ENCODE results near the gene DDN.
A peak's percentile ranks its signal among the peaks of the same experiment; 100 is the strongest.

Gene DDN

GRCh38 chr12:48999371-49000131 is at the start of gene DDN:
TSS of gene DDN (minus strand) at chr12:48999375. CDS start at chr12:48999287, 88 bp downstream.
- no peak within 1 kb of the TSS for H2AFZ ChIP-seq (ENCODE audit: low read depth, low read length)
- peaks cover 16% of the 10 kb centered on the region for H3K4me1 ChIP-seq (ENCODE audit: insufficient read depth, low read length)
- peaks cover 26% of the 10 kb centered on the region for H3K36me3 ChIP-seq (ENCODE audit: insufficient read depth, low read length)
- no peaks in the 10 kb centered on the region for H3K9me3 ChIP-seq (ENCODE audit: low read length)
- peaks cover 30% of the 10 kb centered on the region for H3K27me3 ChIP-seq (ENCODE audit: insufficient read depth, low read length)
- H3K4me3 ChIP-seq (ENCODE audit: low read length) = peak within 1 kb of the TSS; percentile 20

DNA sequence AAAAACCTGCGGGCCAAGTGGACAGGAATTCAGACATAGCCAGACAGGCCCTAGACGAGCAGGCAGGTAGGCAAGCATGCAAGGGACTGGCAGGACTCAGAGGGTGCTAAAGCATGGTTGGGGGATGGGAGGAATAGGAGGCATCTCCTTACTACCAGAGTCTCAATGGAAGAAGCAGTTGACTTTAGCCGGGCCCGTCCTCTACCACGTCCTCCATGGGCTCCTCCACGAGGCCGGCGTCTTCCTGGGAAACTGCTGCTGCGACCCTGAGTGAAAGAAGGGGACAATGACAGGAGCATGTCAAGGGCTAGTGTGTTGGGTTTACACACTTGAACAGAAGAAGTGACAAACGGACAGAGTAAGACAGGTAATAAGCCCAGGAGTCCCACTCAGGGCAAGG is 49.8 kb upstream of the DDN start:
- H3K4me1 ChIP-seq (ENCODE audit: insufficient read depth, low read length) = no peaks in the 10 kb centered on the region
- no peak overlapping the region for H2AFZ ChIP-seq (ENCODE audit: low read depth, low read length)
- peaks cover 96% of the 10 kb centered on the region for H3K36me3 ChIP-seq (ENCODE audit: insufficient read depth, low read length)
- H3K9me3 ChIP-seq (ENCODE audit: low read length) = no peaks in the 10 kb centered on the region
- no peak overlapping the region for H3K4me3 ChIP-seq (ENCODE audit: low read length)
- no peaks in the 10 kb centered on the region for H3K27me3 ChIP-seq (ENCODE audit: insufficient read depth, low read length)

- Histone ChIP-seq H3K4me3 (ENCODE audit: low read length) (no peak overlapping the region), H3K4me1 (ENCODE audit: insufficient read depth, low read length) (no peaks in the 10 kb centered on the region), H3K36me3 (ENCODE audit: insufficient read depth, low read length) (peaks cover 96% of the 10 kb centered on the region), H3K9me3 (ENCODE audit: low read length) (no peaks in the 10 kb centered on the region), H3K27me3 (ENCODE audit: insufficient read depth, low read length) (no peaks in the 10 kb centered on the region), H2AFZ (ENCODE audit: low read depth, low read length) (no peak overlapping the region)
Observed at GRCh38 chr12:49046129-49046895, 47.1 kb upstream of the DDN start.

GRCh38 chr12:49044660-49045059 is 45.5 kb upstream of the DDN start:
- Histone ChIP-seq H3K4me1 (ENCODE audit: insufficient read depth, low read length) (no peaks in the 10 kb centered on the region), H3K27me3 (ENCODE audit: insufficient read depth, low read length) (no peaks in the 10 kb centered on the region), H3K36me3 (ENCODE audit: insufficient read depth, low read length) (peaks cover 91% of the 10 kb centered on the region), H3K4me3 (ENCODE audit: low read length) (no peak overlapping the region), H3K9me3 (ENCODE audit: low read length) (no peaks in the 10 kb centered on the region), H2AFZ (ENCODE audit: low read depth, low read length) (no peak overlapping the region)

DNA sequence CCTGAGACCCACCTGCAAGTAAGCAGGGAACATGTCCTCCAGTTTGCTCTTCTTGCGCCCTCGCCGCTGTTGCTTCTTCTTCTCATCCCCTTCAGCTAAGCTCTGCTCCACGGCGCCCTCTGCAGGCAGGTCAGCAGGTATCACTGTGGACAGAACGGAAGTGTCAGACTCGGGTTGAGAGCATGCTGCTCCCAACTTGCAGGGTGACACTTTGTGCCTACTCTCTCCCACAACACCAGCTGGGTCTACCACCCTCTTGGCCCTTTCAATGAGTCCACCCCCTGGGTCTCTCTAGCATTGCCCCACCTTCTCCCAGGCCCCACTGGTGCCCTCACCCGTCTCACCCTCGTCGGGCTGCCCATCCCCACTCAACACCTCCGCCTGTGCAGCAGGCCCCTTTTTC is 44.7 kb upstream of the DDN start:
- Histone ChIP-seq H3K9me3 (ENCODE audit: low read length) (no peaks in the 10 kb centered on the region), H2AFZ (ENCODE audit: low read depth, low read length) (no peak overlapping the region), H3K4me1 (ENCODE audit: insufficient read depth, low read length) (no peaks in the 10 kb centered on the region), H3K36me3 (ENCODE audit: insufficient read depth, low read length) (peaks cover 91% of the 10 kb centered on the region), H3K4me3 (ENCODE audit: low read length) (no peak overlapping the region), H3K27me3 (ENCODE audit: insufficient read depth, low read length) (no peaks in the 10 kb centered on the region)

DNA sequence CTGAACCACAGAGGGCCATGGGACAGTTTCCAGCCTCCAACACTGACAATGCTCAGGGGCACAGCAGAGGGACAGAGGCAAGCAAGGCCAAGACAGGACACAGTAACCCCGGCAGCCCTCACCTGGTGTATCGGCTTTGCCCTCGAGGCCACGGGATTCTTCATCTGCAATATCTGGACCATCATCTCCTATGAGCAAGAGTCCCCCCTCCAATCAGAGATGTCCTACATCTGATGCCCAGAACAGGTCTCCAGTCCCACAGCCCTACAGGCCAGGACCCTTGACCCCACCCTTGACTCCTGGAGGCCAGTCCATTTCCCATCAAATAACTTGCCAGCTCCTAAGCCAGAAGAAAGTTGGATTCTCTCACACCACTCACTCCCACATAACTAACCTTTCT is 44.1 kb upstream of the DDN start:
- Histone ChIP-seq H3K36me3 (ENCODE audit: insufficient read depth, low read length) (peaks cover 91% of the 10 kb centered on the region), H3K27me3 (ENCODE audit: insufficient read depth, low read length) (no peaks in the 10 kb centered on the region), H3K4me1 (ENCODE audit: insufficient read depth, low read length) (no peaks in the 10 kb centered on the region), H2AFZ (ENCODE audit: low read depth, low read length) (no peak overlapping the region), H3K4me3 (ENCODE audit: low read length) (no peak overlapping the region), H3K9me3 (ENCODE audit: low read length) (no peaks in the 10 kb centered on the region)

DNA sequence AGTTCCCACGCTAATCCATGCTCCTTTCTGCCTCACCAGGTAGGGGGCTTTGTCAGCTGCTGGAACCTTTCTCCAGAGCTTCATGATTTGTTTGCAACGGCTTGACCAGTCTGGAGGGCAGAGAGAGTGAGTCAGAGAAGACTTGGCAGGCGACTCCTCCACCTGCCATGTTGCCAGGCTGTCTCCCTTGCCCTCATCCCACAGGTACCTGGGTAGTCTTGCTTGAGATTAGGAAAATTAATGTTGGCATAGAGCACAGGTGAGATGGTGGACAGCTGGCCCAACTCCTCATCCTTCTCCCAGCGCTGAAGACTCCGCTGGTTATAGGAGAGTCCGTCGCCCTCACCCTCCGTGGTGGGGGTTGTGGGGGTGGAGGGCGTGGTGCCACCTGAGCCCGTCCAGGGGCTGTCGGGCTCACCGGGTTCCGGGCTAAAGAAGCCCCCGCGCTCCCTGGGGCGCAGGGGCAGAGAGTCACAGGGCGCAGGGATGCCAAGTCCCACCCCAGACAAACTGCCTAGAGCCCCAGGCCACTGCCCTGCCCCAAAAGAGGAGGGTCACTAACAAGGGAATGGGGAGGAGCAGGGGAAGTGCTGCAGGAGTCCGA is 42.8 kb upstream of the DDN start:
- no peaks in the 10 kb centered on the region for H3K9me3 ChIP-seq (ENCODE audit: low read length)
- no peak overlapping the region for H2AFZ ChIP-seq (ENCODE audit: low read depth, low read length)
- peaks cover 92% of the 10 kb centered on the region for H3K36me3 ChIP-seq (ENCODE audit: insufficient read depth, low read length)
- H3K4me1 ChIP-seq (ENCODE audit: insufficient read depth, low read length) = no peaks in the 10 kb centered on the region
- no peak overlapping the region for H3K4me3 ChIP-seq (ENCODE audit: low read length)
- no peaks in the 10 kb centered on the region for H3K27me3 ChIP-seq (ENCODE audit: insufficient read depth, low read length)

DNA sequence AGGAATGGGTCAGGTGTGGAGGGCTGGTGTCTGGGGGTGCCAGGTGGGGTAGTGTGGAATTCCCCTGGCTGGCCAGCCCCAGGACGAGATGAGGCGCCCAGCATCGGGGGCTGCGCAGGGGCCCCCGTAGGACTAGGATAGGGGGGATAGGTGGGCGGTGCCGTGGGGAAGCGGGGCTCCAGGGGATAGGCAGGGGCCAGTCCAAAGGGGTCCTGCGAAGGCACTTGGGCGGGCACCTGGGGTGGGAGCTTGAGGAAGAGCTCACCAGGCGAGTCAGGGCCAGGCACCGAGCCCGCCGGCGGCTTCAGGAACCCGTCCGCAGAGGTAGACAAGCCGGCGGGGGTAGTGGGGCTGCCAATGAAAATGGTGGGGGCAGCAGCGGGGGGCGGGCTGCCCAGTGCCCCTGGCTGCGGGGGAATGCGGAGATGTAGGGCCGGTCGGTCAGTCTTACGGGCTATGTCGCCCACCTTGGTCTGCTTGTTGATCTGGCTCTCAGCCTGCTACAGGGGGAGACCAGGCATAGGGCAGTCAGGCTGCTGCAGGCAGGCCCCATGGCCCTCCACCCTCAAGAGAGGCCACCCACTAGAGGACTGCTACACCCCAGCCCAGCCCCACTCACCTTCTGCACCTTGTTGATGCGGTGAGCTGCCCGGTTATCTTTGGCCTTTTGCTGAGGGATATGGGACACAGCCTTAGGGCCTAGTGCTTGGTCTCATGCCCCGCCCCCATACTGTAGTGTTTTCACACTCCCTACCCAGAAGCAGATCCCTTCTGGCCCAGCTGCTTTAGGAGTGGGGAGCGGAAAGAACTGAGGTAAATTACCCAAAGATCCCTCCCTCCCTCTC is 42.1 kb upstream of the DDN start:
- H3K9me3 ChIP-seq (ENCODE audit: low read length) = no peaks in the 10 kb centered on the region
- H3K4me1 ChIP-seq (ENCODE audit: insufficient read depth, low read length) = no peaks in the 10 kb centered on the region
- H3K27me3 ChIP-seq (ENCODE audit: insufficient read depth, low read length) = no peaks in the 10 kb centered on the region
- no peak overlapping the region for H3K4me3 ChIP-seq (ENCODE audit: low read length)
- H3K36me3 ChIP-seq (ENCODE audit: insufficient read depth, low read length) = peaks cover 92% of the 10 kb centered on the region
- no peak overlapping the region for H2AFZ ChIP-seq (ENCODE audit: low read depth, low read length)

DNA sequence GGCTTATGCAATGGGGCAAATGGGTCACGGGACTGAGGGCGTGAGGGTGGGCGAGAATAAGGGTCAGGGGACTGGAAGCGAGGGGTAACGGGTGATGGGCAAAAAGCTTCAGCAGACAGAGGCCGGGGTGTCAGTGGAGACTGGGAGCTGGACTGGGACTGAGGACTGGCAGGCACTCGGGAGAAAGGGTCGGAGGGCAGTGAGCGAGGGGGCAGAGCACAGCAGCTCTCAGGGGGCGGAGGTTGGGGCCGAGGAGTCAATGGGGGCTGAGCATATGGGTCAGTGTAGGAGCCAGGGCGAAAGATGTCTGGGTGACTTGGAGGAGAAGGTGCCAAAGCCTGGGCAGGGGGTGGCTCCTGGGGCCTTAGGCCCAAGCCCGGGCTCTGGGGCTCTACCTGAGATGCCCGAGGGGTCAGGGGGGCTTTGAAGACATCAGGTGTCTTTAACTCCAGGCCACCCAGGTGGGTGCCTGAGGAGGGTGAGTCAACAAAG is 41.2 kb upstream of the DDN start:
- Histone ChIP-seq H3K9me3 (ENCODE audit: low read length) (no peaks in the 10 kb centered on the region), H3K27me3 (ENCODE audit: insufficient read depth, low read length) (no peaks in the 10 kb centered on the region), H3K36me3 (ENCODE audit: insufficient read depth, low read length) (peaks cover 89% of the 10 kb centered on the region), H3K4me1 (ENCODE audit: insufficient read depth, low read length) (no peaks in the 10 kb centered on the region), H3K4me3 (ENCODE audit: low read length) (no peak overlapping the region), H2AFZ (ENCODE audit: low read depth, low read length) (no peak overlapping the region)

DNA sequence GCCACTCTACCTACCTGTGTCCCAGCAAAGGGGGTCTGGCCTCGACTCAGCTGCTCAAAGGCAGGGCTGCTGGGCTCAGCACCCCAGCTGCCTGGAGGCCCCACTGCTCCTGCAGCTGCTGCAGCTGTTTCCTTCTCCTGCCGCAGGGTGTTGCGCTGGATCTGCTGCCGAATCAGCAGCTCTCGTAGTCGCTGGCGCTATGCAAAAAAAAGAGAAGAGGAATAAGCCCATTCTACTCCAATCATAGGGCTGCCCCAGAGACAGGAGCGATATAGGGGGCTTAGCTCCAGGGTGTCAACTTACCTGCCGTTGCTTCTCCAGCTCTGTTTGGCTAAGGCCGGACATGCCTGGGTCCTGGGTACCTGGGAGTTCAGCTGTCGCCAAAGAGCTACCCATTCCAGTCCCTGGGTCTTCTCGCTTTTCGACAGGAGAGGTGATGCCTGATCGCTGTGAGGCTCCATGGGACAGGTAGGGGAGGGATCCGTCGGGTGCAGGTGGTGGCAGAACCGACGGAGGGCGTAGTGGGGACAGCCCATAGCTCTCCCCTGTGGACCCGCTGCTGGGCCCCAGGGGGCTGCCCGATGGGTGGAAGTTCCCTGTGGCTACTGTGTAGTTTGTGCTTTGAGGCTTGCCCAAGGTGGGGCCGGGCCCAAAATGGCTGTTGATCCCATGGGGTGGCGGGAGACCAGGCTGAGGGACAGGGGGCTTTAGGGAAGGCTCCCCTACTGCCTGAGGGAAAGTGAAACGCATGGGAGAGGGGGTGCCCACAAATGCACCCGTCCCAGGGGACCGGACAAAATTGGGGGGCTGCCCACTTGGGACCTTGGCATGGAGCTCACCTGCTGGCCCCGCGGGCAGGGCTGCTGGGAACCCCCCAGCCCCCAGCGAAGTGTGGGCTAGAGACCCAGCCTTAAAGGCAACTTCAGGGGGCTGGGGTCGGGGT is 40.5 kb upstream of the DDN start:
- H3K27me3 ChIP-seq (ENCODE audit: insufficient read depth, low read length) = no peaks in the 10 kb centered on the region
- no peaks in the 10 kb centered on the region for H3K9me3 ChIP-seq (ENCODE audit: low read length)
- no peak overlapping the region for H3K4me3 ChIP-seq (ENCODE audit: low read length)
- H3K4me1 ChIP-seq (ENCODE audit: insufficient read depth, low read length) = no peaks in the 10 kb centered on the region
- H3K36me3 ChIP-seq (ENCODE audit: insufficient read depth, low read length) = peaks cover 90% of the 10 kb centered on the region
- H2AFZ ChIP-seq (ENCODE audit: low read depth, low read length) = no peak overlapping the region

- H3K4me1 ChIP-seq (ENCODE audit: insufficient read depth, low read length) = no peaks in the 10 kb centered on the region
- H2AFZ ChIP-seq (ENCODE audit: low read depth, low read length) = no peak overlapping the region
- no peak overlapping the region for H3K4me3 ChIP-seq (ENCODE audit: low read length)
- H3K9me3 ChIP-seq (ENCODE audit: low read length) = no peaks in the 10 kb centered on the region
- peaks cover 90% of the 10 kb centered on the region for H3K36me3 ChIP-seq (ENCODE audit: insufficient read depth, low read length)
- no peaks in the 10 kb centered on the region for H3K27me3 ChIP-seq (ENCODE audit: insufficient read depth, low read length)
Observed at GRCh38 chr12:49038291-49038955, 39.2 kb upstream of the DDN start.
